Superior temporal gyrus (tissue), 1 donor: ENCODE data around the gene CLMP.
"Not testable (repeated sequence)": the region's sequence is repeated elsewhere in the genome, so short reads cannot be mapped to it uniquely, and the experiment has no call there.

ENCODE experiments used
- DNase-seq: peaks from one replicate; pipeline ENCODE4 v3.0.0-alpha.2; 2016; ENCODE audit errors: extremely low spot score

Gene CLMP

DNA sequence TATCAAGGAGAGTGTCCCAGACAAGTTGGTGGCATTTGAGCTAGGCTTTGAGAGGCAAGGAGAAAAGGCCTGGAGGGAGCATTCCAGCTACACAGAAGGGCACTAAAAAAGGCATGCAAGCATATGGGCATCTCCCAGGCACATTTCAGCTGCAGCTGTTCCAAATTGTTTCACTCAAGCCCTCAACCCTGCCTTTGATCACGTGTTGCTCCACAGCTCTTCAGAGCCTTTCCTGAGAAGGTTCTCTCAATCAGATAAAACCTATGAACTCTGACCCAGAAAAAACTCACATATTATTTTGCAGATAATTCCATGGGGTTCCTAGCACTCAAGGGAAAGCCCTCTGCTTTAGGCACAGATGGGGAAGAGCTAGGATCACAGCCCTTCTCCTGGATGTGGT is 108.7 kb downstream of the CLMP start:
- DNase-seq: no peak

DNA sequence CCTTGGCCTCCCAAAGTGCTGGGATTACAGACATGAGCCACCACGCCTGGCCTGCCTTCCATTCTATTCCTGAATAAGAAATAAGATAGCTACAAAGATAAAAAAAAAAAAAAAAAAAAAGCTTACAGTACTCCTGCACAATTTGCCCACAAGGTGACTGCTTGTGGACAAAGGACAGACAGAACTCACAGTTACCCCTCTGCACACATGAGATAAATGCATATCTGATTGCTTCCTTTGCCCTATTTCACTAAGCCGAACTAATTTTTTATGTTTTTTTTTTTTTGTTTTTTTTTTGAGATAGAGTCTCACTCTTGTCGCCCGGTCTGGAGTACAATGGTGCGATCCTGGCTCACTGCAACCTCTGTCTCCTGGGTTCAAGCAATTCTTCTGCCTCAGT is 109.6 kb downstream of the CLMP start:
- no peak for DNase-seq

DNA sequence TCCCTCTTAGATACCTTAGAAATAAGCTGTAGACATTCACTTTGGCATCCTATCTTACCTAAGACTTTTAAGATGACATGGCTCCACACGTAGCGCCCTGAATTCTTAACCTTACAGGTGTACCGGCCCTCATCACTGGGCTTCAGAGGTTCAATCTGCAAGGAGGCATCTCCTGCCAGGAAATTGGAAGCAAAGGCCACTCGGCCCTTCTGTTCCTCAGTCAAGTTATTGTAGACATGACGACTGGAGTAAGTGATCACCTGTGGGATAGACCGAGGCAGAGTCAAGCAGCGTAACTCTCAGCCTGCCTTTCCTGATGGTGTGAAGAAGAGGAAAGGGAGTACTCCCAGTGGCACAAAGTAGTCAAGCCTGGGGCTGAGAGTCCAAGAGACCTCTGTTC is 110.6 kb downstream of the CLMP start:
- no peak for DNase-seq

DNA sequence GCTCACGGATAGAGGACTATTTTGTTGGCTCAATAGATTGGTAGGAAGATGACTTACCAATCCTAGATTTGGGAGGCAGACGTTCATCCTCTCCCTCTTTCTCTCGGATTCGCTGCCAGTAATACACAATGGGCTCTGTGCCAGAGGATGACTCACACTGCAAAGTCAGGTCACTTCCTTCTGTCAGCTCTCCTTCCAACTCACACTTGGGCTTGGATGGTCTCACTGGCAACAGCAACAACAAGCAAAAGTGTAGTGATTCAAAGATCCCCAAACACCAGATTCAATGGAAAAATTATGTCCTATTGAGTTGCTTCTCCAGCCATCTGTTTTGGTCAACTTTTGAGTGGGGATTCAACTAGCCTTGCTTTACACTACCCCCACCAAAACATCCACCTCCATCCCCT is 111.4 kb downstream of the CLMP start:
- DNase-seq: no peak

DNA sequence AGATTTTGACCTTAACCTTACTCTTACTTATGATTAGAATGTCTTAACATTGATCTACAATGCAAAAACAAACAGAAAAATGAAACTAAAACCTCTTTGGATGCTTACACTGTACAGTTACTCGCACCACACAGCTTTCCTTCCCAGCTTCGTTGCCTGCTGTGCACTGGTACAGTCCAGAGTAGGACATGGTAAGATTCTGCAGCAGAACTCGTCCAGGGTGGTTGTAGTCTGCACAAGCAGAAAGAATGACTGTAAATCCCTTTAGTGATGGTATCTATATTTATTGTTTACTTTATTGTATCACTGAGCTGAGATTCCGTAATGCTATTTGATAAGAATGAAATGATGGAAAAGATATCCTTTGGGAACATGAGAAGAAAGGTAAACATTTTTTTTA is 112.1 kb downstream of the CLMP start:
- DNase-seq: no peak

DNA sequence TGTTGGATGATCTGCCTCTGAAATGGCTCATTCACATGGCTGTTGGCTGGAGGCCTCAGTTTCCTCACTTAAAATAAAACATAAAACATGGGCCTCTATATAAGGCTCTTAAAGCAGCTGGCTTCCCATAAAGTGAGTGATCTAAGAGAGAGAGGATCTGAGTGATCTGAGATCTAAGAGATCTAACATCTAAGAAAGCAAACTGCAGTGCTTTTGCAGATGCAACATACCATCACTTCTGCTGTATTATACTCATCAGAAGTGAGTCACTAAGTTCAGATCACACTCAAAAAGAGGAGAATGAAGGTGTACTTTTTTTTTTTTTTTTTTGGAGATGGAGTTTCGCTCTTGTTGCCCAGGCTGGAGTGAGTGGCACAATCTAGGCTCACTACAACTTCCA is 115.0 kb downstream of the CLMP start:
- no peak for DNase-seq

DNA sequence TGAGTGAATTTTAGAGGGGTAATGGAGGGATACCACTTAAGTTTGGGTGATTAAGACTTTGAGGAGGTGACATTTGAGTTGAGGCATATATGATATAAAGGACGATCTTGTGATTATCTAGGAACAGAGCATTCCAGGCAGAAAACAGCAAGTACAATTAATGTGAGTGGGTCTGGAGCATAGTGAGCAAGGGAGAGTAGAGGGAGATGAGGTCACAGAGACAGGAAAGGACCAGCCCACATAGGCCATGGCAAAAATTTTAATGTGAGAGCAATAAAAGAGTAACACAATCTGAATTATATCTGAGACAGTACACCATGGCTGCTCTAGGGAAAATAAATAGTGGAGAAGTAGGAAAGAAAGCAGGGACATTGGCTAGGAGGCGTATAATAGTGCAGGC is 118.6 kb downstream of the CLMP start:
- DNase-seq: no peak

DNA sequence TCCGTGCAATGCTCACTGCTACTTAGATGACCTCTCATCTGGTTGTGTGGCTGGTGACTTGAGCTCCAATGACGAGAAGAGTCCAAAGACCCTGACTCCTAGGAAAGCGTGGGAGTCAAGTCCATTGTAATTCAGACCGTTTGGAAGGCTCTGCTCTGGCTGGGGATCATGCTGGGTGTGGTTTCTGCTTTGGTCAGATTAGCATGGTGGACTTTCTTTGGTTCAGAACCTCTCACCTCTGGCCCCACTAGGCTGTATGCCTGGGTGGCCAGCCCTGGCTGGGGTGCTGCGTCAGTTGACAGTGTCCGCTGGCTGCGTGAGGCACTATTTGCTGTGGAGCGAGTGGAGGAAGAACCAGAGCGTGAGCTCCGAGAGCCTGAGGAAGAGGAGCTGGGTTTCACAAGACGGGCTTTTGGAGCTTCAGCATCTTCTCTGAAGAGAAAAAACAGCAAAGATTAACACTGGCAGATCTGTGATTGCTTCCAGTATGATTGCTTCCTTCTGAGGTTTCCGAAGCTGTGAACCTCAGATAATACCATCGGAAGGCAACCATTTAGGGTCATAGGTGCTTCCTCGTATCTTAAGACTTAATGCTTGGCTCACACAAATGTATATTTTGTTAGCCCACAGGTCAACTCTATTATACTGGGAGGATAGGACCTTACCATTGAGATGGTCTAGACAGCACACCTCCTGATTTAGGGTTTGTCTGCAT is 121.5 kb downstream of the CLMP start:
- no peak for DNase-seq

DNA sequence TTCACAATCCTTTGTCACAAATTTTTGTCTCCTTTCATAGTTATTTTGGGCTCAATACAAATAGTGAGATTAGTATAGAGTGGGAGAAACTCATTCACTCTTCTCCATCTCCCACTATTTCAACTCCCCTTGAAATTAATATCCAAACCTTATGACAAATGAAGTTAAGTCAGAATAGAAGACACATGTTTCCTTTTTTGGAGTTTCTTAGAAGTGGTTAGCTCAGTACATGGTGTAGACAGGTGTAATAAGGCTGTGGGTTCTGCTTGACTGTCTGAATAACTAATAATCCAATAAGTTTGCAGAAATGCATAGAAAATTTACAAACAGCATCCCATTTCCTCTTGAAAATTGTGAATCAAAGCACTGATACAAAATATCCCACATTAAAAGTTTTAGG is 122.3 kb downstream of the CLMP start:
- no peak for DNase-seq

DNA sequence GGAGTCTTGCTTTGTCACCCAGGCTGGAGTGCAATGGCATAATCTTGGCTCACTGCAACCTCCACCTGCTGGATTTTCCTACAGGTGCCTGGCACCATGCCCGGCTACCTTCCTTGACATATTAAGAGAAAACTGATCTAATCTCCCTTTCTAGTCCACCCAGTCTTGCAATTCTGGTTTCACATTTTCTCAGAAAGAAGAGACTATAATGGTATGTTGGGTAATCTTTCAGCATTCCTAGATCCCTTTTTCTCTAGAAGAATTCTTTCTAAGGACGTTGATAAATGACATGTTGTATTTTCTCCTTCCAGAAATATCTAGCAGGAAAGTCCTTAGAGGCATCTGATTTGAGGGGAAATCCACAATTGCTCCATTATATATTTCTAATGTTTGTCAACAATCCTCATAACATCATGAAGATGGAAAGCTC is 122.7 kb downstream of the CLMP start:
- DNase-seq: no peak

DNA sequence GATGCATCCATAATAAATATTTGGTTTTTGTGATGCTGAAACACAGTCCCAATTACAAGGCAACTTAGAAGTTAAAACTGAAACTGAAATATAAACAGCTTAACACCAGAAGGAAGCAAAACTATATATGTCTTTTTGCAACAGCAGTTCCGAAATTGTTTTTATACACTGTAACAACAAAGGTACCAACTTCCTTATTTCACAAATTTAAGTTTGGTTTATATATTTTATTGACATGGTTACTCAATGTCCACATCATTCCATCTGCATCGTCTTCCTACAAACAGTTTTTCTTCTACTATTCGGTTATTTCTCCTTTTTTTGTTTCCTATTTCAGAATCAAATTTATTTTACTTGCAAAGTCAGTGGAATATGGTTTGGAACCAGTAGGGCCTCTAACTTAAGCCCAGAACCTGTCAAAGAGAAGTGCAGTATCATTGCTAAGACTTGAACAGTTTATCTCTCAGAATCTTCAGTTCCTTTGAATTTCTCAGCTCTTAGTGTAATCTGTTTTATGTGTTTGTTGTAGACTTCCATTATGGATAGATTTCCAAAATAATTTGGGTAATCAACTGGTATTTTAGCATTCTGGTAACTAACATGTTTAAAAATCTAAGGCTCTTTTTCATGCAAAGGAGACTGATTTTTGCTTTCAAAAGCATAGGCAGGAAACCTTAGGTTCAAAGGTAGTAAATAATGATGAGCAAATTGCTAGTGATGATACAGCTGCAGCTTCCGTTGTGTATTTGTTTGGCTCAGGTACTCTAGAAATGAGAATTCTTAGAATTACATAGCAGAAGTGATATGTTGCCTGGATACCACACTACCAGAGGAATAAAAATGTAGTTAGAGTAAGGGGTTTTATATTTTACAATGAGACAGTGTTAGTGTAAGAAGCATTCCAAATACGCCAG is 124.9 kb downstream of the CLMP start:
- DNase-seq: peak; percentile 35

DNA sequence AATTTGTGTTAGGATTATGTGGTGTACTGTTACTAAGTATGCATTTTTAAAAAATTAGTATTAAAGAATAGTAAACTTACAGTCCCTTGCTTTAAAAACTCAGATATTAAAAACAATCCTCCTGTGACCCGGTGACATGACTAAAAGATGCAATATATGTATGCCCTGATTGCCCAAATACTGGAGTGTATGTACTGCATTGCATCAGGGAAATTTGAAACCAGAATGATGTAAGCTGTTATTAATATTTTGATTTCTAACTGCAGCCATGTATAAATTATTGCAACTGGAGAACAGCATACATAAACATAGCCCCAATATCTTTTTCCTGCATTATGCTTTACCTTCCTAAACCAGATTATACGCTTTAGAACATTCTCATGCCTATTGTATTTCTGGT is 129.4 kb downstream of the CLMP start:
- DNase-seq: no peak

DNA sequence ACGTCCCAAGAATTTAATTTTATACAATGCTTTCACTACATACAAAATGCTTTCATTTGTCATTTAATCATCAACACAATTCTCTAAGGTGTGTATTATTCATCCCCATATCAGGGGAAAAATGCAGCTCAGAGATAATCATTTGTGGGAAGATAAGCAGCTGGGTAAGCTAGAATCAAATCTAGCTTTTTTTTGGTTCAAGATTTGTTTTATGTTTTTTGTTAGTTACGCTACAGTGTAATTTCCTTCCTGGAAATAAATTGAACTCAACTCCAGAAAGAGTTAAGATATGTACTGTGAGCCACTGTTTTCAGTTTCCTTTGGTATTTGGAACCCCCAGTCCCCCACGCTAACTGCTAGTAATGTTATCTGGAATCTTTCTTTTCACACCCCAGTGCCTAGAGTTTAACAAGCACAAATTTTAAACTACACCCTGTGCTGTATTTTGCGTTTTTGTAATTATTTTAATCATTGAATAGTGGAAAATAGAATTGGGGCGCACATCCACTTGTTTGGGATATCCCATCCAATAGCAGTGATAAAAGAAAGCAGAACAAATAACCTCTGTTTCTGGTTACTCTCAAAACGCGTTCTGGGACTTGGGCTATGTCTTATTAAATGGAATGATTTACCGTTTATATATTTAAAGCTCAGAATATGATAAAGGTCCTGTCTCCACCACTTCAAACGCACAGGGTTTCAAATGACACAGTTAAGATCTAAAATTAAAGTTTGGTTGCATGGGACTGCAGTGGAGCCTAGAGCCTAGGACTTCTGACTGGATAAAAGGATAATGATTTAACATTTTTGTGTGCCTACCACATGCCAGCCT is 131.0 kb downstream of the CLMP start:
- DNase-seq: peak; percentile 48

DNA sequence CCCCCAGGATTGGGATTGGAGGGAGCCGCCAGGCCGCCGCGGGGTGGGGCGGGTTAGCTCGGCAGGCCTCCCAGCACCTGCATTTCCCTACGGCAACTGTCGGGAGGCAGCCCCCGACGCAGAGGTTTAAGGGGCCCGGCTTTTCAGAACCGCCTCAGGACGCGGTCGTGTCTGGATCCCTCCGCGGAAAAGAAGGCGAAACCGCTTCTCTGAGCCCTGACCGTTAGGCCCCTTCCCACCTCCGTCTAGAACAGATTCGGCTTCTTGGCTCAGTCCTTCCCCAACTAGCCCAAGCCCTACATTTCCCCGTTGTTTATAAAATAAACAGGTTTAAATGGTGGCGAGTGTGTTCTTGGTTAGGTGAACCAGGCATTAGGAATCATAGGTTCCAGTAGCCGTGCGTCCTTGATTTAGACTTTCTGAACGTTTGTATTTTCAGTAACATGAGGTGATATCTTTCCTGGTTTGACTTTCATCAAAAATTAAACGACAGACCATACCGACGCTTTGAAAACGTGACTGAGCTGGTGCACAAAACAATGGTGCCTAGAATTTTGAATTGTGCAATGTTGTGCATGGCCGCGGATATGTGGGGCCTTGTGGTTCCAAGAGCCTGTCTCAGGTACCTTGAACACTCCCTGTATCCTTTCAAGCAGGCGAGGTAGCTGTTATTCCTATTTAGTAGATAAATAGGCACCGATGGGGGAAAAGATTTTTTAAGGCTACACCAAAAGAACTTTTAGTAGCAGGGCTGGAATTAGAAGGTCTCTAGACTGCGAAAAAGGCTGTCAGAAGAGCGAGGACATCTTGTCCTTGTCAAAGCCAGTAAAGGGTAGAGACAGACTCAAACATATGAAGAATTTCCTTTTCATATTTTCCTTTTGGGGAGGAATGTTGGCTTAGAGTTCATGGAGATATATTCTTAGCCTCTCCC is 131.9 kb downstream of the CLMP start:
- peak; percentile 82 for DNase-seq

DNA sequence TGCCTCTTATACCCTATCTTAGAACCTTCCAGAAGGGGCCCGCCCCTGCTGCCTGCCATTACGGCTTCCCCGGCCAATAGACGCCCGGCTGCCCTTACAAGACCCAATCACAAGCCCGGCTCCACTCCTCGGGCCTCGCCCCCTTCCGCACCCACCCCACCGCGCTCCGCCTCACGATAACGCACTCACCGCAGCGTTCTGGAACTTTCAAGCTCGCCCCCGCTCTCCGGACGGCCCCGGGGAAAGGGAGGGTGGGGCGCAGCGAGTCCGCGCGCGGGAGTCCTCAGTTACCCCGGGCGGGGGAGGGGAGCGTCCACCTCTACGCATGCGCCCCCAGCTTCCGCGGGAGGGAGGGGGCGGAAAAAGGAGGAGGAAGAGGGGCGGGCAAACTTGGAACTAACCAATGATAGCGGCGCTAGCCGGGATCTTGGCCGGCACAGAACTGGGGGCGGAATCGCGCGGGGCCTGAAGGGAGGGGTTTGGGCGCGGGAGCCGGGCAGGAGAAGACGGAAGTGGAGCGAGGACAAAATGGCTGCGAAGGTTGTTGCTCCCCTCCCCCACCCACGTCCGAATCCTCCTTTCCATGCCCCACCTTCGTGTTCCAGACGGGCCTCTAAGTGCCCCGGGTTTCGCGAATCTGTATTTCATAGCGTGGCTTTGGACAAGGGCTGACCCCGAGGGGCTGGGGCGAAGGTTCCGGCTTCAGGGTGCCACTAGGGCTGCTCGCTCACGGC is 132.7 kb downstream of the CLMP start:
- peak; percentile 99 for DNase-seq

DNA sequence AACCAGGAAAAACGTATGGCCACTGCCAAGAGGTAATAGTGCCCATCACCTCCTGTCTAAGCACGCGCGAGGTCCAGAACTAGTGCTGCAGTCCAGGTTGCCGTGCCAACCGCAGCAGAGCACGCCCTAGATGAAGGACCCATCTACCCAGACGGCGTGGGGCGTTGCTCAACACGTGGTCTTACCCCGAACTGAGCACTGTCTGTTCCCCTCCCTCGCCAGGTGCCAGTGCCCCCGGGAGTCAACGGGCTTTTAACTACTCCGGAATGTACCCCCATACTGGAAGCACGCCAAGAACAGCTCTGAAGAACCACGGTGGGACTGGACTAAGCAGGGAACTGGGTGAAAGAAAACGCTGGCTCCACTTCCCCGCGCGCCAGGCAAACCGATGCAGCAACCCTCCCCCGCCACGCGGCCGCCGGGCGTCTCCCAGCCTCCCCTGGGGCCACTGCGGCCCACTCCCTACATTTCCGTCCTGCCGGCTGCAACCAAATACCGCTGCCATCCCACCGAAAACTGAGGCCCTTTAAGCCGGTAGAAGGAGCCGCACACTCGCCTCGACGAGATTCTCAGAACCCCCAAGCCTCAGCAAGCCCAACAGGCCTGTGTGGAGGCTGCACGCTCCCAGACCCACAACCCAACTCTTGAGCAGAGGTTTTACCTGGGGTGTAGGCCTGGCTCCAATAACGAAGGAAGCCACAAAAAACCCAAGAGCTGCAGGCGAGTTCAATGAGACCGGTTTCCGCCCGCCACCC is 133.5 kb downstream of the CLMP start, which contains the start of gene HSPA8:
Gene HSPA8 (minus strand): TSS at position 734 of the 755 bp plus-strand sequence. CDS start 812 bp downstream, outside the sequence.
- DNase-seq: peak; percentile 48

DNA sequence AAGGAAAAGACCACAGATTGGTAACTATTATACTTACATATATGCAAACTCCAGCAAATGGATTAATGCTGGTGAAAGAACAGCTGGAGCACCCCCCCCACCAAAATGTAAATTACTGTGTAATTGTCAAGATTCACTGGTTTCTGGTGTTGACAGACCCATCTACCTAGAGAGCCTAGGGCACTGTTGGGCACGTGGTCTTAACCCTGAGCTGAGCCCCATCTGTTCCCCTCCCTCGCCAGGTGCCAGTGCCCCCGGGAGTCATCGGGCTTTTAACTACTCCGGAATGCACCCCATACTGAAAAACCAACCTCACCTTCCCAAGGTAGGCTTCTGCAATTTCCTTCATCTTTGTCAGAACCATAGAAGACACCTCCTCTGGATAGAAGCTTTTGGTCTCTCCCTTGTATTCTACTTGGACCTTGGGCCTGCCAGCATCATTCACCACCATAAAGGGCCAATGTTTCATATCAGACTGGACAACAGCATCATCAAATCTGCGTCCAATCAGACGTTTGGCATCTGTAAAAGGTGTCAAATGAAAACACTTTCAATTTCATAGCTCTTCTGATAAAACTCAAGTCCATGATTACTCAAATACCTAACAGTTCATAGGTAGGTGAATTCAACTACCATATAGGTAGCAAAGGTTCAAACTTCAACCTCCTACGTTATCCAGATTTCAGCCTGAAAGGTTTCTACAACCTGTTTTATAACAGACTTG is 134.6 kb downstream of the CLMP start:
- DNase-seq: peak; percentile 22

DNA sequence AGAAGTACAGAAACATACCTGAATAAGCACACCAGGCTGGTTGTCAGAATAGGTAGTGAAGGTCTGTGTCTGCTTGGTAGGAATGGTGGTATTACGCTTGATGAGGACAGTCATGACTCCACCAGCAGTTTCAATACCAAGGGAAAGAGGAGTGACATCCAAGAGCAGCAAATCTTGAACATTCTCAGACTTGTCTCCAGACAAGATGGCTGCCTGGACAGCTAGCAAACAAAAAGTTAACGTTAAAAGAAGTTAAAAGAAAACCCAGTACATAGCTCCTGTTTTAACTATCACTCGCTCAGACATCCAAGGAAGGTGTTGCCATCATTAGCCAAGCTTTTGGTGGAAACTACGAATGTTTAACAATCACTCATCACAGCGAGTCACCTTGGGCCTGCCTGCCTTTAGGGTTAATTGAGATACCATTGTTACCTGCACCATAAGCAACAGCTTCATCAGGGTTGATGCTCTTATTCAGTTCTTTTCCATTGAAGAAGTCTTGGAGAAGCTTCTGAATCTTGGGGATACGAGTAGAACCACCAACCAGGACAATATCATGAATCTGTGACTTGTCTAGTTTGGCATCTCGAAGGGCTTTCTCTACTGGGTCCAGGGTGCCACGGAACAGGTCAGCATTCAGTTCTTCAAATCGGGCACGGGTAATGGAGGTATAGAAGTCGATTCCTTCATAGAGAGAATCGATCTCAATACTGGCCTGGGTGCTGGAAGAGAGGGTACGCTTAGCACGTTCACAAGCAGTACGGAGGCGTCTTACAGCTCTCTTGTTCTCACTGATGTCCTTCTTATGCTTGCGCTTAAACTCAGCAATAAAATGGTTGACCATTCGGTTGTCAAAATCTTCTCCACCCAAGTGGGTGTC is 135.8 kb downstream of the CLMP start:
- not testable (repeated sequence) for DNase-seq
